HG02870 (cell line): ENCODE results near the gene CD2.

Experiments used
- ATAC-seq: cut with Tn5 transposase; IDR thresholded peaks from one replicate; pipeline ENCODE4 v1.9.1; 2021; ENCODE audit warnings: mild to moderate bottlenecking, moderate library complexity; ENCODE audit not compliant: unreplicated experiment

Gene CD2

DNA sequence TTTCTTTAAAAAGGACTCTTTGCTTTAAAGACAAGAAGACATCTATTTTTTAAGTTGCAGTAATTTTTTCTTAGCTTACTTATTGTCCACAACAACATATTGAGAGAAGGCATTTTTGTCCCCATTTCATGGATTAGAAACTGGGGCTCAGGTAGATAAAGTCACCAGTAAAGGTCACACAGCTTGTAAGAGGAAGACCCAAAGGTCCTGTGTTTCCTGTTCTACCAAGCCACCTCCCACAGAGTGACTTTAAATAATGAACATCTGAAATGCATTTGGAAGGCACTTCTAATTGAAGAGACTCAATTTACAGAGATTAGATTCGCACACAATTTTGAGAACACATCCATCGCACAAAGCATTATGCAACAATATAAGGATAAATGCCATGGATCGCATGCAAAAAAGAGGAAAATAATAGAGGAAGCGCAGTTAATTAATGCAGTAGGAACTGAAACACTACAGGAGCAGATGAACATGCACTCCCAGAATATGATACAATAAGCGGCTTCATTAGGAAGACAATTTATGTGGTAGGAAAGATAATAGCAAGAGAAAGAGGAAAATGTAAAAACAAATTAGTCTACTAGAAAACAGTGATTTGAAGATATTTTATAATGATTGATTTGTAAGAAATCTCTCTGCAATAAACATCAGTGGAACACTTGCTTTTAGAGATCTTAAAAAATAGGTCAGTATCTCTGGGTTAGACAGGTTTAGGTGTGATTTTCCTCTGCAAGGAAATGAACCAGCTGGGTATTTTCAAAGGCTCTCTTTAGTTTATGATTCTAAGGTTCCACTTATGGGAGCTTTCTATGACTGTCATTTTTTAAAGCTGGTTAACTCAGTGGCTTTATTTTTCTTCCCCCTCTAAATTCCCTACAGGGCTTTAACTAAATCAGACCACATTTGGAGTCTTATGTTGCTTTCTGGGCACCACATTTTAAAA, 27.1 kb upstream of the CD2 start:
- no peak for ATAC-seq

- no peak for ATAC-seq
Observed at GRCh38 chr1:116731439-116731838, 22.8 kb upstream of the CD2 start.

DNA sequence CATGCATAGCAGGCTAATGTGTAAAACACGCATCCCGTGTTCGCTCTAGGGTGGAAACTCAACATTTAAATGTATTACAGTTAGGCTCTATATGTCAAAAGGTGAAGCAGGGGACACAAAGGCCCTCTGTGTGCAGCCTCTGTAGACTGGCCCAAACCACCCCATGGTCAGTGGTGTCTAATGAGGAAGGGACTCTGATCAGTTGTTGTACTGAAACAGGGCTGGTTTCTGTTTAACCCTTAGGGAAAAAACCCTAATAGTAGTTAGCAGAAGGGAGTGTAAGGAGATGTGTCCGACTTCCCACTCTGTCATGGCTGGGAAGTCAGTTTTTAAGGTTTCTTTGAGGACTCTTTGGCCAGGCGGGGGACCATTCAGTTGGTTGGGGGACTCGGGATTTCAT, 21.5 kb upstream of the CD2 start:
- no peak for ATAC-seq

- ATAC-seq = no peak
Observed at GRCh38 chr1:116733476-116734365, 20.5 kb upstream of the CD2 start.

GRCh38 chr1:116735246-116735645, 19.0 kb upstream of the CD2 start:
- no peak for ATAC-seq

DNA sequence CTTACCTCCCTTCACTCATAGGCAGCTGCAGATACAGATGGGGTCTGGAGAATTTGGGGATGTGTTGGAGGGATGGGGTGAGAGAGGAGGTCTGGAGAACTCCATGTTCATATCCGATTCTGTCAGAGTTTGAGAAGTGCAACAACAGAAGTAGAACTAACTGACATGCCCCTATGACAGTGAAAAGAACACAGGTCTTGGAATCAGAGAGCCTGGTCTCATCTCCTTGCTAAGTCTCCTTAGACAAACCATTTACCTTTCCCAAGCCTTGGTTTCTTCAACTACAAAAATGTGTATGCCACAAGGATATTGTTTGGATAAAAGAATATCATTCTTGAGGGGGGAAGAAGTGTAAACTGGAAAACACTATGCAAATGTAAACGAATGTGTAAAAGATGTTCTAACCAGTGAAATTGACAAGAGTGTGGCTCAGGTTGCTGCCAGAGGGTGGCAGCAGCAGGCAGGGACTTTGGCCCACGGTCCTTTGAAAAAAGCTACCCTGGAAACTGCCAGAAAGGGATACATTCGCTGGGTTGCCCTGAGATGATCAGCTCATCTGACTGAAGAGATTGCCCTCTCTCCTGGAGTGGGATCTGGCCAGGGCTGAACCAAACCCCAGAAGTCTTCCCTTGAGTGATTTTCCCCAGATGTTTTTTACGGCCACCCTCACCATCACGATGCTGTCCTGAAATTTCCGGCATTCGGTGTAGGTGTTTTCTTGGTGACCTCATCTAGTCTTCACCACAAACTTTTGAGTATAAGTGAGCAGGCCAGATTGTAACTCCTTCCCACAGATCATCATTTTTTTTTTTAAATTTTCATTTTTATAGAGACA, 17.0 kb upstream of the CD2 start:
- ATAC-seq = no peak

- ATAC-seq = no peak
Observed at GRCh38 chr1:116737855-116738321, 16.3 kb upstream of the CD2 start.

DNA sequence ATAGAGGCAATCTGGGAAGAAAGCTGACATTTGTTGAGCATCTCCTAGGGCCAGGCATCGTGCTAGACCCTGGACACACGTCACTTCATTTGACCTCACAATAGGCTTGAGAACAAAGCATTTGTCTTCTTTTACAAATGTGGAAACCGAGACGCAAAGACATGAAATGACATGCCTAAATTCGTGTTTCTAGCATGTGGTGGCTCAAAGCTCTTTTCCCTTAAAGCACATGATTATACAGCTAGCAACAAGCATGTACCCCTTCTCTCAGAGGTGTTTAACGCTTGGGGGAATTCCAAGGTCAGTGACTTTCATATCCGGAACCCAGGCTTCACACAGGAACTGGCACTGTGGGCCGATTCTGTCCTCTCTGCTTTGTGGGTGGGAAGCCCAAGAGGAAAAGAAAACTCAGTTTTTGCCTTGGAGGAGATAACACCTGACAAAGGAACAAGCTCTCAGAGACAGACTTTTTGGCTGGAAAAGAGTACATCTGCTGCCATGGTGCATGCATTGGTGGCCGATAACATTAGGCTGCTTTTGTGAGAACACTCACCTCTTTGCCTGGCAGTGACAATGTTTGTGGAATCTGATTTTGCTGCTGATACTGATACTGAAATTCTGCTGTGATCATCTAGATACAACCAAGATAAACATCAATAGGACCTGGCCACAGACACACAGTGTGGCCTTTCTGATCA, 15.4 kb upstream of the CD2 start:
- ATAC-seq = peak; percentile 65

GRCh38 chr1:116739371-116740012, 14.7 kb upstream of the CD2 start:
- ATAC-seq = no peak

DNA sequence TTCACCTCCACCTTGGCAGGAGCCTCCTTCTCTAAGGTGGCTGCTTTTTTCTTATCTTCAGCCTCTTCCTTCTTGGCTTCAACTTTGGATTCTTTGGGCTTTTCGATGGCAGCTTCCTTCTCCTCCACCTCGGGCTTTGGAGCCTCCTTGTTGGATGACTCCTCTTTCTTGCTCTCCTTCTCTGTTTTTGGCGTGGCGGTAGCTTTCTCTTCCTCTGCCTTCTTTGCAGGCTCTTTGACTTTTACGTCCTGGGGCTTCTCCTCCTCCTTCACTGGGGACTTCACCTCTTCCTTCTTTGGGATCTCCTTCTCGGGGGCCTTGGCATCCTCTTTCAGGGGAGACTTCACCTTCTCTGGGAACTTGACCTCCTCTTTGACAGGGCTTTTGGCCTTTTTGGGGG, 13.9 kb upstream of the CD2 start:
- ATAC-seq = no peak

DNA sequence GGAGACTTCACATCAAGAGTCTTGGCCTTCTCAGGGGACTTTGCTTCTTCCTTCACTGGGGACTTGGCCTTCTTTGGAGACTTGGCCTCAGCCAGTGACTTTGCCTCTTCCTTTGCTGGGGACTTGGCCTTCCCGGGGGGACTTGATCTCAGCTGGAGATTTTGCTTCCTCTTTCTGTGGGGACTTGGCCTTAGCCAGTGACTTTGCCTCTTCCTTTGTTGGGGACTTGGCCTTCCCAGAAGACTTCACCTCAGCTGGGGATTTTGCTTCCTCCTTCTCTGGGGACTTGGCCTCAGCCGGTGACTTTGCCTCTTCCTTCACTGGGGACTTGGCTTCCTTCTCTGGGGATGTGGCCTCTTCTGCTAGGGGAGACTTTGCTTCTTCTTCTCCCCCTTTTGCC, 13.5 kb upstream of the CD2 start:
- ATAC-seq = no peak

DNA sequence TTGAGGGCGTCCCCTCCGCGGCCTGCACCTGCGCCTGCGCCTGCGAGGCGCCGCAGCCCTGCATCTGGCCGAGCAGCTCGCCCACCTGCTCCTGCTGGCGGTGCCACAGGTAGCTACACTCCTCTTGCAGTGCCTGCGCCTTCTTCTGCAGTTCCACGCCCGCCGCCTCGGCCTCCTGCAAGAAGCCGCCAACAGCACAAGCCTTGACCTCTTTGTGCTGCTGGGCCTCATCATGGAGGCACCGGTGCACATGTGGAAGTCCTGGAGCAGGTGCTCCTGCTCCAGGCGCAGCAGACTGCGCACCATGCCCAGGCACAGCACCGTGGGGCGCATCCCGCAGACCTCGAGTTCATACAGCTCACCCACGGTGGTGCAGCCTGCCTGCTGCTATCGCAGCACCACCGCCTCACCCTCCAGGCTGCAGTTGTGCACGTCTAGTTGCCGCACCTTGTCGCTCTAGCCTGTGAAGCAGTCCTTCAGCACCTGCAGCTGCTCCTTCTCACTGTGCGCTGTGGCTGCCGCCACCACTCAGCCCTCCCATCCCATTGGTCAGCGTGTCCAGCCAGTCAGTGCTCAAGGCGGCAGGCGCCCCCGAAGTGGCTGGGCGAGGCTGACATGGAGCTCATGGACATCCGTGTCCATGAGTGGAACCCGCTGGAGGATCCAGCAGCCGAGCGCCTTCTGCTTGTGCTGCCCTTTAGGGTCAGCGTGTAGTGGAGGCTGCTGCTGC, 12.2 kb upstream of the CD2 start:
- no peak for ATAC-seq

DNA sequence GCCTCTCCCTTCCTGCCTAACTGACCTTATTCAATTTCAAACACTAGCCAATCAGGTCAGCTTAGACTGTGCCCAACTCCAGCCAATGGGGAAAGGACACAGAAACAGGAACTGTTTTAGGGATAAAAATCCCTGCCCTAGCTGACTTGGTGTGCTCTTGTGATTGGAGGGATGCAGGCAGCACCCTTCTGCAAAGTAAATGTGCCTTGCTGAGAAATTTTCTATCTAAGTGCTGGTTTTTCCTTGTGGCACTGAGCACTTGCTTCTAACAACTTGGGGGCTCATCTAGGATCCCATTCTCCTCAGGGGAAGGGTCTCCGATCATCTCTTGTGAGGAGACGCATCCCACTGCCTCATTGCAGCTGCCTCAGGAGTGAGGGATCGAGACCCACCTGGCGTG, 10.7 kb upstream of the CD2 start:
- ATAC-seq = no peak

DNA sequence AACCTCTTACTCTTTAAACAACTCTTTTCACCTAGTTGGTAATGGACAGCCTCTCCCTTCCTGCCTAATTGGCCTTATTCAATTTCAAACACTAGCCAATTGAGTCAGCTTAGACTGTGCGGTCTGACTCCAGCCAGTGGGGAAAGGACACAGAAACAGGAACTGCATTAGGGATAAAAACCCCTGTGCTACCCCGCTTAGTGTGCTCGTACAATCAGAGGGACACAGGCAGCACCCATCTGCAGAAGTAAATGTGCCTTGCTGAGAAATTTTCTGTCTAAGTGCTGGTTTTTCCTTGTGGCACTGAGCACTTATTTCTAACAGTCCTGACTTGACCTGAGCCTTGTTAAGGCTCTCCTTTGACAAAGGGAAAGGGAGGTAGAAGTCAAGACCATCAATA, 6.0 kb upstream of the CD2 start:
- no peak for ATAC-seq

- no peak for ATAC-seq
Observed at GRCh38 chr1:116751146-116751545, 3.1 kb upstream of the CD2 start.

- no peak for ATAC-seq
Observed at GRCh38 chr1:116751621-116752020, 2.6 kb upstream of the CD2 start.

- no peak for ATAC-seq
Observed at GRCh38 chr1:116753312-116753711, 918 bp upstream of the CD2 start.

DNA sequence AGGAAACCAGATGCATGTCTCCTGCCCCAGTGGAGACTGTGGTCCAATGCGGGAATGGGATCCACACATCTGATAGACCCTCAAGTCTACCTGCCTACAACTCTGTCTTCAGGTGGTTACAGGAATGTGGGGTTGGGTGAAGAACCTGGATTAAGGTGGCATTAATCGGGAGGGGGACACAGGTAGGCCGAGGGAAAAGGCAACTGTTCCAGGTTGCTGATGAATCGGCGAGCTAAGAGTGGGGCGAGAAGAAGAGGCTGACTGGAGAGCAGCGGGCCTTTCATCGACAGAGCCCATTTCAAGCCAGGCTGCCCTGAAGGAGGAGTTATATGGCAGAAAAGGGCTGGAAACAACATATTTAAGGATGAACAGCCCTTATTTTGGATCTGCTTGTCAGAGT, 836 bp downstream of the CD2 start:
- no peak for ATAC-seq

DNA sequence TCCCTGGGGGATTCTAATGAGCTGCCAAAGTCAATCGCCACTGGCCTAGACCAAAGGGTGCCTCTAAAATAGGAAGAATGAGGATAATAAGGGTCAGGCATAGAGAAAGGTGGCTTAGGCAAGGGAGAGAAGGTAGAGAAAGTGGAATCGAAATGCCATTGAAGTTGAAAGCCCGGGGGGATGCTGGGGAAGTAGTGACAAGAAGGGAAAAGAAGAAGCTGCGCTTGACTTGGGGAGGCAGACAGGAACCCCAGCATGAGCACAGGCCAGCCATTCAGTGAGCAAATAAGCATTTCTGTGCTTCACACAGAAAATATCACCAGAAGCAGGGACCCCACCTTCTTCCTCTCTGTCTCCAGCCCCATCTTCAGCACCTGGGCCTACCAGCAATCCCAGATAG, 1.5 kb downstream of the CD2 start:
- ATAC-seq = no peak
